SU-DHL-6 (cell line): ENCODE data around the gene MAP2K6.
A peak's percentile ranks its signal among the peaks of the same experiment; 100 is the strongest.

Experiments
- H2AFZ ChIP-seq: fragments of 200-600 bp; sonication (generic); 2 replicates; pipeline ENCODE4 v1.6.1; 2014; ENCODE audit warnings: low read depth, mild to moderate bottlenecking, moderate library complexity, mixed read lengths, antibody characterized with exemption, low read length; ENCODE audit not compliant: severe bottlenecking
- H3F3A ChIP-seq: fragments of 200-600 bp; shearing (Covaris generic); 2 replicates; pipeline ENCODE4 v1.6.0; 2016; ENCODE audit warnings: antibody characterized with exemption, mild to moderate bottlenecking; ENCODE audit not compliant: insufficient read depth
- H3K27ac ChIP-seq: fragments of 200-600 bp; sonication (generic); 2 replicates; pipeline ENCODE4 v1.5.1; 2016; ENCODE audit warnings: low read depth, mild to moderate bottlenecking, low read length, moderate library complexity, mixed read lengths
- H3K27me3 ChIP-seq: fragments of 200-600 bp; sonication (generic), shearing (Covaris generic); 2 replicates; pipeline ENCODE4 v1.6.0; 2014; ENCODE audit warnings: mild to moderate bottlenecking, low read length
- H3K36me3 ChIP-seq: fragments of 200-600 bp; sonication (generic); 2 replicates; pipeline ENCODE4 v1.6.1; 2014; ENCODE audit warnings: mild to moderate bottlenecking, low read length, mixed read lengths
- H3K4me2 ChIP-seq: fragments of 300-600, 200-600 bp; shearing (Covaris generic), sonication (generic); 2 replicates; pipeline ENCODE4 v1.6.0; 2014; ENCODE audit warnings: low read length, low read depth, mild to moderate bottlenecking; ENCODE audit not compliant: poor library complexity, severe bottlenecking
- H3K4me3 ChIP-seq: fragments of 200-600 bp; sonication (generic); 2 replicates; pipeline ENCODE4 v1.5.1; 2014; ENCODE audit warnings: antibody characterized with exemption, low read length, mild to moderate bottlenecking, mixed read lengths; ENCODE audit not compliant: insufficient read depth, poor library complexity, severe bottlenecking
- H3K79me2 ChIP-seq: fragments of 200-600 bp; sonication (generic); 2 replicates; pipeline ENCODE4 v1.6.1; 2014; ENCODE audit warnings: mild to moderate bottlenecking, low read length, moderate library complexity; ENCODE audit not compliant: insufficient read depth
- H3K9ac ChIP-seq: fragments of 200-600 bp; sonication (generic); 2 replicates; pipeline ENCODE4 v1.7.0; 2014; ENCODE audit warnings: mild to moderate bottlenecking, low read length
- H3K9me2 ChIP-seq: fragments of 200-600 bp; sonication (generic); replicated peaks from 2 replicates; pipeline ENCODE4 v1.6.1; 2014; ENCODE audit warnings: low read length; ENCODE audit not compliant: insufficient read depth
- H3K9me3 ChIP-seq: fragments of 200-600 bp; sonication (generic); 2 replicates; pipeline ENCODE4 v1.6.1; 2014; ENCODE audit warnings: low read length, mixed read lengths; ENCODE audit not compliant: insufficient read depth
- H4K20me1 ChIP-seq: fragments of 200-600 bp; sonication (generic); 2 replicates; pipeline ENCODE4 v1.6.1; 2014; ENCODE audit warnings: low read depth, mild to moderate bottlenecking, antibody characterized with exemption, low read length, moderate library complexity, mixed read lengths
- EZH2phosphoT487 ChIP-seq: fragments of 200-600 bp; sonication (generic), shearing (Covaris generic); conservative IDR thresholded peaks from 2 replicates; pipeline ENCODE4 v1.6.1; 2018; ENCODE audit warnings: mild to moderate bottlenecking, antibody characterized with exemption, low read length, moderate library complexity, mixed read lengths
- TF ChIP-seq, protein P1 (sequence below): fragments of 200-600 bp; sonication (generic); IDR thresholded peaks from one replicate; pipeline ENCODE4 v1.5.1; 2017; ENCODE audit warnings: antibody characterized with exemption, mild to moderate bottlenecking, low read length, moderate library complexity; ENCODE audit not compliant: insufficient read depth, poor library complexity, severe bottlenecking

MAP2K6 gene

DNA sequence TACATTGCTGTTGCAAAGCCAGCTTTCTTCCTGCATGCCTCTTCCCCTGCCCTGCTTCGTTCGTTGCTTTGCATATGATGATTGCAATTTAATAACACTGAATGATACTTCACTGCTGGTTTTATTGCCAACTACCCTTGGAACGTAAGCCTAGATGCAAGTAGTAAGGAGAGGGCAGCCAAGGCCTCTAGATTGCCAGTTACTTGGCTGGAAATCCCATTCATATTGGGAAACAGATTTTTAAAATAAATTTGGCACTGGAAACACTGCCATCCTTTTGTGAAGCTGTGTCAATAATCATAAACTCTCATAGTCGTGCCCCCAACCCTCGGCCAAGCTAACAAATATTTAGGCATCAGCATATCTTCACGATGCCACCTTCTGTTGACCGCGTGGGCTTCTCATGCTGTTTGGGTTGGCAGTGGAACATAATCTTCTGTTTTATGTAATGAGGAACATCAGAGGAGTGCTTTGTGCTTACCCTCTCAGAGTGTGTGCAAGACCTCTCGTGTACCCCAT, 86.5 kb downstream of the MAP2K6 start:
- H3K9ac ChIP-seq, result no peak overlapping the region
- no peaks in the 10 kb centered on the region for H3K27me3 ChIP-seq
- no peak overlapping the region for H2AFZ ChIP-seq
- no peaks in the 10 kb centered on the region for H3K9me2 ChIP-seq
- H4K20me1 ChIP-seq, result no peaks in the 10 kb centered on the region
- no peak overlapping the region for H3K4me3 ChIP-seq
- no peak overlapping the region for H3K4me2 ChIP-seq
- H3K79me2 ChIP-seq, result no peaks in the 10 kb centered on the region
- TF ChIP-seq, protein P1, sequence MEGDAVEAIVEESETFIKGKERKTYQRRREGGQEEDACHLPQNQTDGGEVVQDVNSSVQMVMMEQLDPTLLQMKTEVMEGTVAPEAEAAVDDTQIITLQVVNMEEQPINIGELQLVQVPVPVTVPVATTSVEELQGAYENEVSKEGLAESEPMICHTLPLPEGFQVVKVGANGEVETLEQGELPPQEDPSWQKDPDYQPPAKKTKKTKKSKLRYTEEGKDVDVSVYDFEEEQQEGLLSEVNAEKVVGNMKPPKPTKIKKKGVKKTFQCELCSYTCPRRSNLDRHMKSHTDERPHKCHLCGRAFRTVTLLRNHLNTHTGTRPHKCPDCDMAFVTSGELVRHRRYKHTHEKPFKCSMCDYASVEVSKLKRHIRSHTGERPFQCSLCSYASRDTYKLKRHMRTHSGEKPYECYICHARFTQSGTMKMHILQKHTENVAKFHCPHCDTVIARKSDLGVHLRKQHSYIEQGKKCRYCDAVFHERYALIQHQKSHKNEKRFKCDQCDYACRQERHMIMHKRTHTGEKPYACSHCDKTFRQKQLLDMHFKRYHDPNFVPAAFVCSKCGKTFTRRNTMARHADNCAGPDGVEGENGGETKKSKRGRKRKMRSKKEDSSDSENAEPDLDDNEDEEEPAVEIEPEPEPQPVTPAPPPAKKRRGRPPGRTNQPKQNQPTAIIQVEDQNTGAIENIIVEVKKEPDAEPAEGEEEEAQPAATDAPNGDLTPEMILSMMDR, result no peak
- no peak for TF ChIP-seq EZH2phosphoT487
- H3F3A ChIP-seq, result no peaks in the 10 kb centered on the region
- no peaks in the 10 kb centered on the region for H3K9me3 ChIP-seq
- H3K27ac ChIP-seq, result no peak overlapping the region
- no peaks in the 10 kb centered on the region for H3K36me3 ChIP-seq

DNA sequence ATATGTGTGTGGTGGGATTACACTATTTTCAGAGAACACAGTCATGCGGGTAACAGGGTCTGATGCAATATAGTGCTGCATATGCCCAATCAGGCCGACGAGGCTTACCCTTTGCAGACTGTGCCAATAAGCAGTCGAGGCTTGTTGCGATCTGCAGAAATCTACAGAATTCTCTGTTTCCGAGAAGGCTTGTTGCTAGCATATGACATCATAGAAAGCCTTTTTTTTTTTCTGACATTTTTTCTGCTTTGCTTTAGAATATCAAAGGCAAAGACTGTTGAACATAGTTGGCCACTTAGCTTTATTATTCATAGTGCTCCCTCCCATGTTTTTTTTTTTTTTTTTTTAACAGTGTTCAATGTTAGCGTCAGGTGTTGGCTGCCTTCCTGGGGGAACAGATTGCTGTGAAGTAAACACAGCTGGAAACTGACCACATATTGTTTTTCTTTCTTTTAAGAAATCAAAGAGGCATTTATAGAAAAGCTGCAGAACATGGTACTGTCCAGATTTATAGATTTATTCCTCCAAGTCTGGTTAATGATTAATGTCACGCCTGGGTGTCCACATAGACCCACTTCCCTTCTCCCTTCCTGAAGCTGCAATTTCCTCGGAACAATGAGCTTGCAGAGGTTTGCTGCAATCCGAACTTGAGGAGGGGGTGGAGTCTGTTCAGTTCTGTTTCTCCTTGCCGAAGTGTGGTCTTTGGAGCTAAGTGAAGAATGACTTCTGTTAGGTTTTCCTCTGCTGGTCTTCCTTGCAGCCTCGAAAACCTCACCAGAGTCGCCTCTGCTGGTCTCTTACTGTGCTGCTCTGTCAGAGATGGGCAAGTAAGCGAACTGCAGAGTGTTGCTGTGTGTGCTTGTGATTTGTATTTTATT, 87.3 kb downstream of the MAP2K6 start:
- TF ChIP-seq EZH2phosphoT487, result no peak
- TF ChIP-seq, protein P1, result no peak
- no peak overlapping the region for H2AFZ ChIP-seq
- no peak overlapping the region for H3K4me2 ChIP-seq
- no peaks in the 10 kb centered on the region for H3K27me3 ChIP-seq
- H3K9me2 ChIP-seq, result no peaks in the 10 kb centered on the region
- no peak overlapping the region for H3K4me3 ChIP-seq
- H3K9me3 ChIP-seq, result no peaks in the 10 kb centered on the region
- H4K20me1 ChIP-seq, result no peaks in the 10 kb centered on the region
- no peaks in the 10 kb centered on the region for H3K79me2 ChIP-seq
- no peaks in the 10 kb centered on the region for H3F3A ChIP-seq
- no peak overlapping the region for H3K27ac ChIP-seq
- no peaks in the 10 kb centered on the region for H3K36me3 ChIP-seq
- H3K9ac ChIP-seq, result no peak overlapping the region

GRCh38 chr17:69503711-69504110, 89.2 kb downstream of the MAP2K6 start:
- Histone ChIP-seq H3F3A (no peaks in the 10 kb centered on the region), H3K27me3 (no peaks in the 10 kb centered on the region), H3K9ac (peak overlapping the region; percentile 14; the same call in 1 of the 2 replicates), H3K36me3 (no peaks in the 10 kb centered on the region), H3K4me2 (peak overlapping the region; percentile 34), H2AFZ (no peak overlapping the region), H4K20me1 (no peaks in the 10 kb centered on the region), H3K27ac (no peak overlapping the region), H3K79me2 (no peaks in the 10 kb centered on the region), H3K9me2 (no peaks in the 10 kb centered on the region), H3K4me3 (no peak overlapping the region), H3K9me3 (no peaks in the 10 kb centered on the region)
- TF ChIP-seq EZH2phosphoT487, result no peak
- TF ChIP-seq, protein P1, result no peak
